DMS53 (cell line): Measurements from ENCODE around the gene FFAR3.
A peak's percentile ranks its signal among the peaks of the same experiment; 100 is the strongest.
"Not testable (repeated sequence)": the region's sequence is repeated elsewhere in the genome, so short reads cannot be mapped to it uniquely, and the experiment has no call there.

Experiments used
- DNase-seq: peaks from one replicate; lab custom pipeline; 2025; lab: John Stamatoyannopoulos, UW

Gene FFAR3

DNA sequence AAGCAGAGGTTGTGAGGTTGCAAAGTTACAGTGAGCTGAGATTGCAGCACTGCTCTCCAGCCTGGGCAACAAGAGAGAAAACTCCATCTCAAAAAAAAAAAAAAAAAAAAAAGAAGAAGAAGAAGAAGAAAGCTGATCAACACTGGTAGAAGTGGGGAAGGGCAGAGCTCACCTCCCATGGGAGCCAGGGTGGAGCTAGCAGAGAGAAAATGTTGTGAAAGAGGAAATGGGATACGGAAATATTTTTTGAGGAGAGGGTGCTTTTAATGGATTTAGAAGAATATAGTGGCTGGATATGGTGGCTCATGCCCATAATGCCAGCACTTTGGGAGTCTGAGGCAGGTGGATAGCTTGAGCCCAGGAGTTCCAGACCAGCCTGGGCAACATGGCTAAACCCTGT is 19.4 kb downstream of the FFAR3 start:
- no peak for DNase-seq

DNA sequence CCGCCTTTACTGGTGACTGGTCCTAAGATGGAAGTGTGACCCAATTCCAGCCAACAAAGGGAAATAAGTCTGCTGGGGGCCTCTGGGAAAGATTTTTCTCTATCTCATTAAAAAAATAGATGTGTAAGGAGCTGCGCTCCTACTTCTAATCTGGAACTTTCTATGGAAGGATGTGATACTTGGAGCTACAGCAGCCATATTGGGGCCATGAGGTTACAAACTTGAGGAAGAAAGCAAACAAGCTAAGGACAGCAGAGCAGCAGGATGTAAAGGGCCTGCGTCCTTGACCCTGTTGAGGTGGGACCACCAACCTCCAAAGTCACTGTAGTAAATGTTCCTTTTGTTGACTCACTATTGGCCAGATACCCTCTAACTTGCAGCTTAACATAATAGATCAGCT is 20.1 kb downstream of the FFAR3 start:
- no peak for DNase-seq

DNA sequence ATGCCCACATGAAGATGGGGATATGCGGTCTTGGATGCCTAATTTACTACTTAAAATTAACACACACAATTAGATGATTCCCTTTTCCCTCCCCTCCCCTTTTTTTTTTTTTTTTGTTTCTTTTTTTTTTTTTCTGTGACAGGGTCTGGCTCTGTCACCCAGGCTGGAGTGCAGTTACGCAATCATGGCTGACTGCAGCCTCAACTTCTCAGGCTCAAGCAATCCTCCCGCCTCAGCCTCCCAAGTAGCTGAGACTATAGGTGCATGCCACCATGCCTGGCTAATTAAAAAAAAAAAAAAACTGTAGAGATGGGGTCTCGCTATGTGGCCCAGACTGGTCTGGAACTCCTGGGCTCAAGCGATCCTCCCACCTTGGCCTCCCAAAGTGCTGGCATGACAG is 21.3 kb downstream of the FFAR3 start:
- DNase-seq = not testable (repeated sequence)

GRCh38 chr19:35379992-35380391 is 21.7 kb downstream of the FFAR3 start:
- no peak for DNase-seq

DNA sequence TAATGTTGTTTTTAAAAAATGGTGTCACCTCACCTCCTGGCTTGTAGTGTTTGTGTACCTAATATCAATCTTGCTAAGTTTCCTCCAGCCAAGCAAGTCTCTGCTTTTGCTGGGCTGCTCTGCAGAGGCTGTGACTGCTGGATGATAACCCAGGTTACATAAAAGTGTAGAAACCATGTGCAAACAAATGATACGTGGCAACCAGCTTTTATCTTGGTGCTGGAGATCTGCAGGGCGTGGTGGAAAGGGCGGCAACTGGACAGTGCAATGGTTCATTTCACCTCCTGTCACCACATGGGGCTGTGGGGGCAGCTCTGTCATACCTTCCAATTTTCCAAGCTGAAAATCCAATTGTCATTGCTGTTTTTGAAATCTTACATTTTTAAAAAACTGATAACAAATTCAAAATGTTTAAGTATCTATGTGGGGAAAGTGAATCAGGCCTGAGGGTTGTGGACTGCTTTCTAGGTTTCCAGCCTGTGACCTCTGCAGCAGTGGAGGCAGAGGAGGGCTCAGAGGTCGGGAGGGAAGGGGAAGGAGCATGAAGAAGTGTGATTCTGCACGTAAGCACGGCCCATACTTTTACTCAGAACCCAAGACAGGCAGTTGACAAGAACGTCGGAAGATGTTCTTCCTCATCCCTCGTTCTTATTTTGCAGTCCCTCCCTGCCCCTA is 22.3 kb downstream of the FFAR3 start:
- DNase-seq = no peak

GRCh38 chr19:35381318-35381717 is 23.1 kb downstream of the FFAR3 start:
- DNase-seq = no peak

DNA sequence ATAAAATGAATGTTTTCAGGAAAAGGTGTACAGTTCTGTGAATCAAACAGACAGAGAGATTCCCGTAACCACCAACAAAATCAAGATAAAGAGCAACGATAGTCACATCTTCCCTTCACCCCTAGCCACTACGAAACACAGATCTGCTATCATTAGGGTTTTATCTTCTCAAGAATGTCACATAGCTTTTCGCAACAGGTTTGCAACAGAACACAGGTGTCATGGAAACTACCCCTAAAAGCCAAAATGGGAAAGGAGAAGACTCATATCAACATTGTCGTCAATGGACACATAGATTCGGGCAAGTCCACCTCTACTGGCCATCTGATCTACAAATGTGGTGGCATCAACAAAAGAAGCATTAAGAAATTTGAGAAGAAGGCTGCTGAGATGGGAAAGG is 23.7 kb downstream of the FFAR3 start:
- DNase-seq = no peak

DNA sequence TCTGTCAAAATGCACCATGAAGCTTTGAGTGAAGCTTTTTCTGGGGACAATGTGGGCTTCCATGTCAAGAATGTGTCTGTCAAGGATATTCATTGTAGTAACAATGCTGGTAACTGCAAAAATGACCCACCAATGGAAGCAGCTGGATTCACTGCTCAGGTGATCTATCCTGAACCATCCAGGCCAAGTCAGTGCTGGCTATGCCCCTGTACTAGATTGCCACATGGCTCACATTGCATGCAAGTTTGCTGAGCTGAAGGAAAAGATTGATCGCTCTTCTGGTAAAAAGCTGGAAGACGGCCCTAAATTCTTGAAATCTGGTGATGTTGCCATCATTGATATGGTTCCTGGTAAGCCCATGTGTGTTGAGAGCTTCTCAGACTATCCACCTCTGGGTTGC is 25.3 kb downstream of the FFAR3 start:
- DNase-seq = no peak

GRCh38 chr19:35388277-35389054 is 30.2 kb downstream of the FFAR3 start:
- no peak for DNase-seq

GRCh38 chr19:35389192-35389861 is 31.1 kb downstream of the FFAR3 start:
- DNase-seq = no peak

GRCh38 chr19:35392742-35393715 is 34.8 kb downstream of the FFAR3 start:
- no peak for DNase-seq

DNA sequence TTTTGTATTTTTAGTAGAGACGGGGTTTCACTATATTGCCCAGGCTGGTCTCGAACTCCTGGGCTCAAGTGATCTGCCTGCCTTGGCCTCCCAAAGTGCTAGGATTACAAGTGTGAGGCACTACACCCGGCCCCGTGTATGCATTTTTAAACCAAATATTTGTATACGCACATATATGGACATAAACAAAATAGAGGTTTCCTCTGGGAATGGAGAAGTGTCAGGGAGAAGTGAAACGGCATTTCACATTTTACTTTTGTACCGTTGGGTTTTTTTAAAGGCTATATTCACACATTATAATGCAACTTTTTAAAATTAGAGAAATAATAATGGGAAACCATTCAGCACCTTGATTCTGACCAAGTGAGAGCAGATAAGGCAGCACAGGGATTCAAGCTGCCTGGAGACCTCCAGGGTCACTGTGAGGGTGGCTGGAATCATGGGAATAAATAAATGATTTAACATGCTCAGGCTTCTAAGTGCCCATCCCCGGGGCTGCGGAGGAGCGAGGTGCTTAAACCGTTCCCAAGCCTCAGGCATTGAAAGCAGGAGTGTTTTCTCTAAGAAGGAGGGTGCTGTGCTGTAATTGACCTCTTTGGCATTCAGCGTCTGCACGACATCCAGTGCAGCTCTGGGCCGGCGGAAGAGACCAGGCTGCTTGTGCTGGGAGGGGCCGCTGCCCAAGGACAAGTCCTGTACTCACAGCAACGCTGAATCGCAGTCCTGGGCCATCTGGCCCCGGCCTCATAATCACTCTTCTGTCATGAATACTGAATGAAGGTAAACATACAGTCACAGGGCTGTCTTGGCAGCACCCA is 37.3 kb downstream of the FFAR3 start:
- peak; percentile 40 for DNase-seq

DNA sequence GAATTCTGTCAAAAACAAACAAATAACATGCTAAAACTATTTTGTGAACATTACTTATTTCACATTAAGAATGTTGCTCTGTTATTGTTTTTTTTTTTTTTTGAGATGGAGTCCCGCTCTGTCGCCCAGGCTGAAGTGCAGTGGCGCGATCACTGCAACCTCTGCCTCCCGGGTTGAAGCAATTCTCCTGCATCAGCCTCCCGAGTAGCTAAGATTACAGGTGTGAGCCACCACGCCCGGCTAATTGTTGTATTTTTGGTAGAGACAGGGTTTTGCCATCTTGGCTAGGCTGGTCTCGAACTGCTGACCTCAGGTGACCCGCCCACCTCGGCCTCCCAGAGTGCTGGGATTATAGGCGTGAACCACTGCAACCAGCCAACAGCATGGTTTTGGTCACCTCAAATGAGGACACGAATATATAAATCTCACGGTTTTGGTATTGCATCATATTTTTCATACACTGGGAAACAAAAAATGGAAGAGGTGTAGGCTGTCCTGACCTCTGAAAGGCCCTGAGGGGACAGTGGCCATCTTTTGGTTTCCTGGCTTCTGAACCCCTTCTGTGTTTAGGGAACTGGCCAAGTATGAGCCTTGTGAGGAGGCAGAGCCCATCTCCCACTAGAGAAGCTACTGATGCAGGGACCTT is 38.1 kb downstream of the FFAR3 start:
- DNase-seq = no peak

DNA sequence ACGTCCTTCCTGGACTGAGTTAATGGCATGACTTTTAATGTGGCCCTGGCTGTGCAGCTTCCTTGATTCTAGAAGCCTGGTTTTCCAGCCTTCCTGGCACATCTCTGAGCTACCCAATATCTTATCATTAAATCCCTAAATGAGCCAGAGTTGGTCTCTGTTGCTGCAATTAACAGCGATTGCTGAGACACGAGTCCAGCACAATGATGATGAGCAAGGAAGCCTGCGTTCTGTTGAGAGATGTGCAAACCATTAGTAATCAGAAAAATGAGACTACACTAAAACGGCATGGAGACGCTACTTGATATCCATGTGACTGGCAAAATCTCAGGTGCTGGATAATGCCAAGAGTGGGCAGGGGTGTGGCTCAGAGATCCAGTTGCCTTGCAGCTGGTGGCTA is 38.8 kb downstream of the FFAR3 start:
- no peak for DNase-seq

DNA sequence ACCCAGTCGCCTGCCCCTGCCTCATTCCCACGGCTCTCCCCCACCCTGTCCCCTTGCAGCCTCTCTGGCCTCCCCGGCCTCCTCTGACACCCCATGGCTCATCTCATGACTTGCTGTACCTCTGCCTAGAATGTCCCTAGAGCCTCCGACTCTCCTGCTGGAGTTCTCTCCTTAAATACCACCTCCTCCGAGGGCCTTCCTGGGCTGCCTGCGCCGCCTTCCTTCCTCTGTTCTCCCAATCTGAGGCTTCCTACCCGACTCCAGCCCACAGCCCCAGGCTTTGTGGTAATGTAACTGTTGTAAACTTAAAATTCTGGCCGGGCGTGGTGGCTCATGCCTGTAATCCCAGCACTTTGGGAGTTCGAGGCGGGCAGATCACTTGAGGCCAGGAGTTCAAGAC is 40.3 kb downstream of the FFAR3 start:
- DNase-seq = no peak

DNA sequence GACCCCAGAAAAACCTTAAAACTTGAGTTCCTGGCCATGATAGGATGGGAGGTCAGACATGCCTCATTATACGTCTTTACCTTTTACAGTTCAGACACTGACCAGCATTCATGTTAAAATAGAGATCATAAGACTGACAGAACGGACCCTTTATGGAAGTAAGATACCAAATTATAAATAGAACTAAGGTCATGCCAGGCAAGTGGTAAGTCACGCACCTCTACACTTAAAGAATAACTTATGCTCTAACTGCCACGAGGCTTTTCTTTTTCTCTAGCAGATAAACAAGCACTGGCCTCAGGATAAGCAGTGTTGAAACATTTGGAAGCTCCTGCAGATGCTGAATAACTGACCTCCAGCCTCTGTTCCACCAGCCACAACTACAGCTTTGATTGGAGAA is 41.0 kb downstream of the FFAR3 start:
- DNase-seq = no peak

- no peak for DNase-seq
Measured at GRCh38 chr19:35399948-35400772, 41.9 kb downstream of the FFAR3 start.

- DNase-seq = no peak
Measured at GRCh38 chr19:35400773-35401100, 42.5 kb downstream of the FFAR3 start.

GRCh38 chr19:35401416-35401815 is 43.2 kb downstream of the FFAR3 start:
- not testable (repeated sequence) for DNase-seq
